Non-pigmented ciliary epithelial cell (primary cell): ENCODE results near the gene RGS12.
"Not testable (repeated sequence)": the region's sequence is repeated elsewhere in the genome, so short reads cannot be mapped to it uniquely, and the experiment has no call there.

Experiments
- DNase-seq: peaks from one replicate; pipeline ENCODE4 v3.0.0-alpha.2; 2010; ENCODE audit warnings: low read depth

Gene RGS12

GRCh38 chr4:3299122-3299975 is 6.5 kb downstream of the RGS12 start:
- DNase-seq, result no peak

GRCh38 chr4:3299976-3300671 is 7.3 kb downstream of the RGS12 start:
- DNase-seq, result no peak

- DNase-seq, result not testable (repeated sequence)
These were observed 8.1 kb downstream of the RGS12 start for GRCh38 chr4:3300882-3301281.

GRCh38 chr4:3301450-3302172 is 8.8 kb downstream of the RGS12 start:
- DNase-seq, result no peak

GRCh38 chr4:3302173-3302785 is 9.5 kb downstream of the RGS12 start:
- DNase-seq, result no peak

- no peak for DNase-seq
These were observed 10.2 kb downstream of the RGS12 start for GRCh38 chr4:3302786-3303564.

- DNase-seq, result no peak
These were observed 10.7 kb downstream of the RGS12 start for GRCh38 chr4:3303565-3303824.

- DNase-seq, result no peak
These were observed 11.3 kb downstream of the RGS12 start for GRCh38 chr4:3303923-3304710.

GRCh38 chr4:3304831-3305609 is 12.2 kb downstream of the RGS12 start:
- no peak for DNase-seq

- DNase-seq, result peak; percentile 24
These were observed 13.0 kb downstream of the RGS12 start for GRCh38 chr4:3305610-3306371.

GRCh38 chr4:3306450-3306849 is 13.6 kb downstream of the RGS12 start:
- DNase-seq, result no peak

- DNase-seq, result no peak
These were observed 14.2 kb downstream of the RGS12 start for GRCh38 chr4:3307060-3307459.

GRCh38 chr4:3307486-3307885 is 14.7 kb downstream of the RGS12 start:
- no peak for DNase-seq

GRCh38 chr4:3307891-3308575 is 15.2 kb downstream of the RGS12 start:
- DNase-seq, result no peak

GRCh38 chr4:3308691-3309090 is 15.9 kb downstream of the RGS12 start:
- DNase-seq, result no peak

- no peak for DNase-seq
These were observed 17.7 kb downstream of the RGS12 start for GRCh38 chr4:3310301-3311094.

- DNase-seq, result no peak
These were observed 18.2 kb downstream of the RGS12 start for GRCh38 chr4:3311095-3311372.

GRCh38 chr4:3311489-3312171 is 18.8 kb downstream of the RGS12 start:
- DNase-seq, result no peak
